ENCODE results near the gene CENPP.

DNA sequence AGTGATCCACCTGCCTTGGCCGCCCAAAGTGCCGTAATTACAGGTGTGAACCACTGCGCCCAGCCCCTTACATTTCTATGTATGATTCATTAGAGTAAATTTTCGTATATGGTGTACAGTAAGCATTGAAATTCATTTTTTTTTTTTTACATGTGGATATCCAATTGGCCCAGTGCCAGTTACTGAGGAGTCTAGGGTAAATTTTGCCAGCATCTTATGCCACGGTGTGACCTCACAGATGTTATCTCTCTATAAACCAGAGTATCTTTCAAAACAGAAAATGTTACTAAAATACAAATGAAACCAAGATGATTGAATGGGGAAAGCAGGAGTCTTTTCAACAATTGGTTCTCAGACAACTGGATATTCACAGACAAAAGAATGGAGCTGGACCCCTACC, 279.5 kb downstream of the CENPP start:
- TF ChIP-seq, protein P1, sequence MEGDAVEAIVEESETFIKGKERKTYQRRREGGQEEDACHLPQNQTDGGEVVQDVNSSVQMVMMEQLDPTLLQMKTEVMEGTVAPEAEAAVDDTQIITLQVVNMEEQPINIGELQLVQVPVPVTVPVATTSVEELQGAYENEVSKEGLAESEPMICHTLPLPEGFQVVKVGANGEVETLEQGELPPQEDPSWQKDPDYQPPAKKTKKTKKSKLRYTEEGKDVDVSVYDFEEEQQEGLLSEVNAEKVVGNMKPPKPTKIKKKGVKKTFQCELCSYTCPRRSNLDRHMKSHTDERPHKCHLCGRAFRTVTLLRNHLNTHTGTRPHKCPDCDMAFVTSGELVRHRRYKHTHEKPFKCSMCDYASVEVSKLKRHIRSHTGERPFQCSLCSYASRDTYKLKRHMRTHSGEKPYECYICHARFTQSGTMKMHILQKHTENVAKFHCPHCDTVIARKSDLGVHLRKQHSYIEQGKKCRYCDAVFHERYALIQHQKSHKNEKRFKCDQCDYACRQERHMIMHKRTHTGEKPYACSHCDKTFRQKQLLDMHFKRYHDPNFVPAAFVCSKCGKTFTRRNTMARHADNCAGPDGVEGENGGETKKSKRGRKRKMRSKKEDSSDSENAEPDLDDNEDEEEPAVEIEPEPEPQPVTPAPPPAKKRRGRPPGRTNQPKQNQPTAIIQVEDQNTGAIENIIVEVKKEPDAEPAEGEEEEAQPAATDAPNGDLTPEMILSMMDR (conservative IDR thresholded peaks at IDR 0.05; ENCODE audit: low read depth, low read length): no peak
- TF ChIP-seq EZH2 (IDR thresholded peaks at IDR 0.05; ENCODE audit: borderline replicate concordance, low read depth, low read length, poor library complexity, severe bottlenecking): no peak

Measured in A673 (cell line).